Measurements from ENCODE around the gene RHO.

- TF ChIP-seq POLR2AphosphoS5 (IDR thresholded peaks at IDR 0.05): no peak
- no peak for TF ChIP-seq CTCF (IDR thresholded peaks at IDR 0.05)
Measured at GRCh38 chr3:129531699-129532098, 3.3 kb downstream of the RHO start.

Measured in prostate gland (tissue), 2 donors.